DND-41 (cell line): ENCODE data around the gene CACNA2D1.

Experiments
- ATAC-seq: fragments of 200-7000 bp; cut with Tn5 transposase; 3 replicates; pipeline ENCODE4 v1.9.1; 2021; ENCODE audit warnings: low read depth; ENCODE audit not compliant: insufficient read depth
- DNase-seq: peaks from one replicate; pipeline ENCODE4 v3.0.0-alpha.2; 2020
- H2AFZ ChIP-seq: 2 replicates; pipeline ENCODE4 v1.6.0; 2012; ENCODE audit warnings: low read depth, low read length
- H3K27ac ChIP-seq: 2 replicates; pipeline ENCODE4 v1.5.1; 2012; ENCODE audit warnings: low read length, inconsistent platforms
- H3K27me3 ChIP-seq: fragments of 200-600 bp; sonication (generic); 2 replicates; pipeline ENCODE4 v1.6.0; 2012; ENCODE audit warnings: low read length, mild to moderate bottlenecking, inconsistent platforms; ENCODE audit not compliant: insufficient read depth, poor library complexity
- H3K36me3 ChIP-seq: 2 replicates; pipeline ENCODE4 v1.5.1; 2012; ENCODE audit warnings: low read length, inconsistent platforms; ENCODE audit not compliant: insufficient read depth
- H3K4me1 ChIP-seq: 2 replicates; pipeline ENCODE4 v1.5.1; 2012; ENCODE audit warnings: mild to moderate bottlenecking, low read length; ENCODE audit not compliant: insufficient read depth
- H3K4me2 ChIP-seq: 2 replicates; pipeline ENCODE4 v1.6.0; 2012; ENCODE audit warnings: mild to moderate bottlenecking, moderate library complexity, low read length, inconsistent platforms; ENCODE audit not compliant: insufficient read depth
- H3K4me3 ChIP-seq, 2 experiments: fragments of 200-600 bp in 1 of 2; shearing (Covaris generic) in 1 of 2; 2 replicates each; pipeline ENCODE4 v1.5.1; 2012 to 2016; ENCODE audit warnings: inconsistent platforms in 2 of 2, low read length in 2 of 2, mild to moderate bottlenecking in 2 of 2, low read depth in 1 of 2, moderate library complexity in 1 of 2
- H3K79me2 ChIP-seq: 2 replicates; pipeline ENCODE4 v1.6.0; 2012; ENCODE audit warnings: low read length, inconsistent platforms; ENCODE audit not compliant: insufficient read depth
- H3K9ac ChIP-seq: 2 replicates; pipeline ENCODE4 v1.6.0; 2012; ENCODE audit warnings: low read depth, mild to moderate bottlenecking, inconsistent platforms, low read length, moderate library complexity
- H3K9me3 ChIP-seq: 2 replicates; pipeline ENCODE4 v1.5.1; 2012; ENCODE audit warnings: low read length, moderate library complexity, mild to moderate bottlenecking, inconsistent platforms; ENCODE audit not compliant: insufficient read depth, severe bottlenecking
- H4K20me1 ChIP-seq: 2 replicates; pipeline ENCODE4 v1.6.0; 2012; ENCODE audit warnings: low read length; ENCODE audit not compliant: insufficient read depth
- CTCF ChIP-seq: IDR thresholded peaks from 2 replicates; pipeline ENCODE4 v1.5.1; 2012; ENCODE audit warnings: borderline replicate concordance, low read length, moderate library complexity, mild to moderate bottlenecking; ENCODE audit not compliant: poor library complexity, severe bottlenecking; ENCODE audit errors: extremely low read depth
- EZH2 ChIP-seq: IDR thresholded peaks from 3 replicates; pipeline ENCODE4 v1.6.1; 2012; ENCODE audit warnings: borderline replicate concordance, low read depth, mild to moderate bottlenecking, moderate library complexity, low read length, inconsistent platforms; ENCODE audit not compliant: severe bottlenecking

The CACNA2D1 gene

DNA sequence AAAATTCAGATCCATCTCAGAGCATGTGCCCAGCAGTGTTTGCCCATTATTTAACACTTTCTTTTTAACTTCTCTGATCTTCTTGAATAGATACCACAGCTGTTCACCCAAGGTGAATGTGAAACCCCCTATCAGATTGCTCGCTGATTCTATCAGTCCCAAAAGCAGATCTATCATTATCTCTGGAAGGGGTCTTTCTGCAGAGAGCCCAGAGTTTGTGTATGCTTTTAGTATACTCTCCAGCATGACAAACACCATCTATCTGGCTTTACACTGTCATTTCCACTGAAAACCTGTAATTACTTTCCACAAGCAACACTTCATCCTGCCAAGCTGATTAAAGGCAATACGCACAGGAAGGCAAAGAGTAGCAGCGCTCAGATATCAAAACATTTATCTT is 168.2 kb downstream of the CACNA2D1 start:
- no peak overlapping the region for H2AFZ ChIP-seq
- no peak overlapping the region for H3K4me2 ChIP-seq
- no peaks in the 10 kb centered on the region for H3K79me2 ChIP-seq
- H3K9me3 ChIP-seq, result no peaks in the 10 kb centered on the region
- no peaks in the 10 kb centered on the region for H3K27me3 ChIP-seq
- no peak for DNase-seq
- no peak overlapping the region for H3K4me3 ChIP-seq
- TF ChIP-seq CTCF (no peak), EZH2 (no peak)
- no peak for ATAC-seq
- no peak overlapping the region for H3K27ac ChIP-seq
- no peaks in the 10 kb centered on the region for H3K36me3 ChIP-seq
- no peak overlapping the region for H3K9ac ChIP-seq
- no peaks in the 10 kb centered on the region for H4K20me1 ChIP-seq
- no peaks in the 10 kb centered on the region for H3K4me1 ChIP-seq

DNA sequence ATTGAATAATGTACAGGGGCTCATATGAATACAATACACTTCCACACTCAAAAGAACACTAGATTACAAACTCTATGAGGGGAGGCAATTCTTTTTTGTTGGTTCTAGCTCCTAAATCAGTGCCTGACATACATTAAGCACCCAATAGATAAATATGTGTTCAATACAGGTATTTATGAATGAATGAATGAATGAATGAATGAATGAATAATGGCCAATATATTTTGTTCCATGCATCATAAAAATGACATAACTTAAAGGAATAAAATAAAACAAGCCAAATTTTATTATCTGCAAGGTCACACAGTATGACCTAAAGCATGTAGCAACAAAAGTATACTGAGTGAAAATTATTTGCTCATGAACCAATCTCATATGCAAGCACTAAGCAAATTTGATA is 168.9 kb downstream of the CACNA2D1 start:
- Histone ChIP-seq H3K36me3 (no peaks in the 10 kb centered on the region), H2AFZ (no peak overlapping the region), H3K27me3 (no peaks in the 10 kb centered on the region), H4K20me1 (no peaks in the 10 kb centered on the region), H3K4me1 (no peaks in the 10 kb centered on the region), H3K27ac (no peak overlapping the region), H3K9me3 (no peaks in the 10 kb centered on the region), H3K9ac (no peak overlapping the region), H3K4me2 (no peak overlapping the region), H3K4me3 (no peak overlapping the region), H3K79me2 (no peaks in the 10 kb centered on the region)
- ATAC-seq, result no peak
- DNase-seq, result no peak
- TF ChIP-seq CTCF (no peak), EZH2 (no peak)

GRCh38 chr7:82273886-82274285 is 169.7 kb downstream of the CACNA2D1 start:
- Histone ChIP-seq H3K9me3 (no peaks in the 10 kb centered on the region), H3K4me1 (no peaks in the 10 kb centered on the region), H3K4me3 (no peak overlapping the region), H2AFZ (no peak overlapping the region), H3K9ac (no peak overlapping the region), H4K20me1 (no peaks in the 10 kb centered on the region), H3K27me3 (no peaks in the 10 kb centered on the region), H3K36me3 (no peaks in the 10 kb centered on the region), H3K4me2 (no peak overlapping the region), H3K27ac (no peak overlapping the region), H3K79me2 (no peaks in the 10 kb centered on the region)
- no peak for ATAC-seq
- TF ChIP-seq CTCF, result no peak
- TF ChIP-seq EZH2, result no peak
- DNase-seq, result no peak

DNA sequence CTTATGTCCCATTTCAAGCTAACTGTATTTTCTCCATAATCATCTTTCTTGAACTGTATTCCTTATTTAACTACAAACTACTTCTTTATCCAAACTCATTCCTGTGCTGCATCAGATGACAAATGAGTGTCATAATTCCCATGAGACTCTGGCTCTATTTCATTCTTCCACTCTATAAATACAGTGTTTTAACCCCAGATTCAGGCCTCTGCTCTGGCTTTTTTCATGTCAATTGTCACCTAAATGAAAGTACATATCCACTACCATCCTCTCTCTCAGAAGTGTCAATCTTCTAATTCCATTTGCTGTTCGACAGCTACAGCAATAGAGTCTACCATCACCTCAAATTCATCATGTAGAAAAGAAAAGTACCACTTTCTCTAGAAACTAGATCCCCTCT is 172.7 kb downstream of the CACNA2D1 start:
- no peak overlapping the region for H3K4me2 ChIP-seq
- no peak overlapping the region for H3K9ac ChIP-seq
- H3K27ac ChIP-seq, result no peak overlapping the region
- H3K4me3 ChIP-seq, result no peak overlapping the region
- H3K27me3 ChIP-seq, result no peaks in the 10 kb centered on the region
- TF ChIP-seq EZH2, result no peak
- no peaks in the 10 kb centered on the region for H3K4me1 ChIP-seq
- H2AFZ ChIP-seq, result no peak overlapping the region
- DNase-seq (no peak), ATAC-seq (no peak)
- H3K36me3 ChIP-seq, result no peaks in the 10 kb centered on the region
- H4K20me1 ChIP-seq, result no peaks in the 10 kb centered on the region
- H3K79me2 ChIP-seq, result no peaks in the 10 kb centered on the region
- H3K9me3 ChIP-seq, result no peaks in the 10 kb centered on the region
